BJ (cell line): Measurements from ENCODE around the gene IQCM. TPM values are rescaled to one million over a fixed set of nuclear protein-coding genes. Genes with fewer than 3 reads are reported as not detected.

Experiments used
- CTCF ChIA-PET: fragments of 350-600 bp; formaldehyde crosslinking; extraction: SDS; loops from one replicate; lab custom pipeline; 2021; ENCODE audit warnings: antibody characterized with exemption, inconsistent platforms; lab: Yijun Ruan, JAX
- POLR2A ChIA-PET: fragments of 300-600 bp; sonication (Branson Sonifier 250); formaldehyde crosslinking; extraction: SDS; loops from one replicate; lab custom pipeline; 2021; ENCODE audit warnings: antibody characterized with exemption; lab: Charles Lee
- DNase-seq: peaks from one replicate; pipeline ENCODE4 v3.0.0-alpha.2; 2011; ENCODE audit warnings: low read depth
- H3K27me3 ChIP-seq: 2 replicates; pipeline ENCODE4 v1.6.0; 2011; ENCODE audit warnings: low read length; ENCODE audit not compliant: control insufficient read depth, insufficient read depth
- H3K36me3 ChIP-seq: 2 replicates; pipeline ENCODE4 v1.5.1; 2011; ENCODE audit warnings: low read length; ENCODE audit not compliant: control insufficient read depth, insufficient read depth
- H3K4me3 ChIP-seq: 2 replicates; pipeline ENCODE4 v1.5.1; 2011; ENCODE audit warnings: low read depth, mild to moderate bottlenecking, control low read depth, low read length
- CTCF ChIP-seq: IDR thresholded peaks from 2 replicates; pipeline ENCODE4 v1.5.1; 2011; ENCODE audit warnings: low read depth, mild to moderate bottlenecking, control low read depth, inconsistent platforms, low read length, moderate library complexity; ENCODE audit not compliant: insufficient read depth
- polyA plus RNA-seq: library from polyadenylated mRNA; depleted of rRNA; stranded (reverse); fragments of >200 nt; gene quantifications from 2 replicates; pipeline ENCODE4 v1.2.3, GENCODE V29; 2011

The IQCM gene
- polyA plus RNA-seq, 1 experiment, result not detected

DNA sequence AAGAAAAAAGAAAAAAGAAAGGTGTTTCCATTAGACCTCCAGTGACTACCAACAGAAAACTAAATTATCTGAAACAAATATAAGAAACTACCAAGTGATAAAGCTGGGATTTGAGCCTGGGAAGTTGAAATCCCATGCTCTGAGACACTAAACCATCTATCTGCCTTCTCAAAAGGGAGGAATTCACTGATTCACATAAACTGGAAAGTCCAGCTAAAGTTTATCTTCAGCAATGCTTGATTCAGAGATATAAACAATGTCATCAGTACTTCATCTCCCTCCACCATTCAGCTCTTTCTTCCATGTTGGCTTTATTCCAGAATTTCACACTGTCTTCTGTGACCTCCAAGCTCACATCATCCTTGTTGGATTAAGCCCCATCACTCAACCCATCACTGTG lies 96.3 kb downstream of the IQCM start:
- ChIA-PET CTCF (interaction anchor here (1.0 kb wide), 1 partner anchor 9 kb away, joined by 3 read pairs; no protein-coding TSS in a partner anchor), POLR2A (no interaction called here)
- no peak for DNase-seq
- Histone ChIP-seq H3K4me3 (no peak overlapping the region), H3K36me3 (no peaks in the 10 kb centered on the region), H3K27me3 (no peaks in the 10 kb centered on the region)
- no peak for TF ChIP-seq CTCF

DNA sequence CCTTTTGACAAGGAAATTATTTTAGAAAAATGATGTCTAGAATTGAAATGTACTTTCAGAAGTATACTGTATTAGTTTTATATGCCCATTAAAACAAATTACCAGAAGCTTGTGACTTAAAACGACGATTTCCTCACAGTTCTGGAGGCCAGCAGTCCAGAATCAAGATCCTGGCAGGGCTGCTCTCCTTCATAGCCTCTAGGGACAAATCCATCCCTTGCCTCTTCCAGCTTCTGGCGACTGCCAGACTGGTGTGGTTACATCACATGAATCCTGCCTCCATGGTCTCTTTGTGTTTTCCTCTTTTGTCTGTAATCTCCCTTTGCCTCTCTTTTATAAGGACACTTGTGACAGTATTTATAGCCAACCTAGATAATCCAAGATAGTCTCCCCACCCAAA lies 97.1 kb downstream of the IQCM start:
- POLR2A ChIA-PET, result no interaction called here
- H3K36me3 ChIP-seq, result no peaks in the 10 kb centered on the region
- TF ChIP-seq CTCF, result no peak
- CTCF ChIA-PET, result no interaction called here
- no peak for DNase-seq
- no peaks in the 10 kb centered on the region for H3K27me3 ChIP-seq
- no peak overlapping the region for H3K4me3 ChIP-seq

DNA sequence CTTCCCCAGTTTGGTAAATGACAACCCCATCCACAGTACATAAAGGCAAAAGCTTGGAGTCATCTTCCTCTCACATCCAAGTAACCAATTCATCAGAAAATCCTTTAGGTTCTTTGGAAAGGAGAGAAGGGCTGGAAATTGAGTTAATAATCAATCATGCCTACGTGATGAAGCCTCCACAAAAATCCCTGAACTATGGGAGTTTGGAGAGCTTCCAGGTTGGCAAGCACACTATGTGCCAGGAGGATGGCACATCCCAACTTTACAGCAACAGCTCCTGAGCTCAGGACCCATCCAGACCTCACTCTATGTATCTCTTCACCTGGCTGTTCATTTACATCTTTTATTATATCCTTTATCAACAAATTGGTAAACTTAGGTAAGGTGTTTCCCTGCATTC lies 98.9 kb downstream of the IQCM start:
- ChIA-PET POLR2A (no interaction called here), CTCF (interaction anchor here (0.5 kb wide), 1 partner anchor 67 kb away, joined by 3 read pairs; no protein-coding TSS in a partner anchor)
- Histone ChIP-seq H3K4me3 (no peak overlapping the region), H3K27me3 (no peaks in the 10 kb centered on the region), H3K36me3 (no peaks in the 10 kb centered on the region)
- DNase-seq, result no peak
- TF ChIP-seq CTCF, result no peak

DNA sequence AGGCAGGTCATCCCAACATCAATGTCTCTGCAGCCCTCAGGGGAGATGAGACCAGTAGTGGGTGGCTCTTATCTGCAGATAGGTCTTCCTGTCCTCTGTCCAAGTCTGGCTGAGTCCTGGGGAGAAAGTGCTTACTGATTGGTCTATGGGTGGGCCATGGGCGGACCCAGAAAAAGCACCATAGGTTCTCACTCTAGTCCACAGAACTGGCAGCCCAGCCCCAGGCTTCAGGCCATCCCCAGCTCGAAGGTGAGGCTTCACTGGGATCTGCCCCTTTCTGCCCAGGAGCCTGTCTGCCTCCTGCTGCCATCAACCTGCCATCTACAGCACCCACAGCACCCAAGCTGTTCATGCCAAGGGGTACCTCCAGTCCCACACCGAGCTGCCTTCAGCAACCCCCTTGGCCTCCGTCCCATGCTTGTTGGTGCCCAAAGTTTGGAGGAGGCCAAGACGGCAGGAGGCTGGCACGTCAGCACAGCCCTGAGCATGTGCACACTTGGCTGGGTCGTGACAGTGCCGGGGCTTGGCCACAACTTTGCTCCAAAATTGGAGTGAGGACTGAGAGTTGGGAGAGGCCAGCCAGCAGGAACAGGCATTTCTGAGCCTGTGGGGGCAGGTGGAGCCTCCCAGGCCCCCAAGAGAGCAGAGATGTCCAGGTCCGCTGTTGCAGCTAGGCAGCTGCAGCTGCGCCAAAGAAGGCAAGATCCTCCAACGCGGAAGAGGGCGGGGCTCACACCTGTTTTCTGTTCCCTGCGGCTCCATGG lies 99.6 kb downstream of the IQCM start:
- Histone ChIP-seq H3K27me3 (no peaks in the 10 kb centered on the region), H3K36me3 (no peaks in the 10 kb centered on the region), H3K4me3 (no peak overlapping the region)
- ChIA-PET POLR2A (no interaction called here), CTCF (no interaction called here)
- no peak for DNase-seq
- TF ChIP-seq CTCF, result no peak

DNA sequence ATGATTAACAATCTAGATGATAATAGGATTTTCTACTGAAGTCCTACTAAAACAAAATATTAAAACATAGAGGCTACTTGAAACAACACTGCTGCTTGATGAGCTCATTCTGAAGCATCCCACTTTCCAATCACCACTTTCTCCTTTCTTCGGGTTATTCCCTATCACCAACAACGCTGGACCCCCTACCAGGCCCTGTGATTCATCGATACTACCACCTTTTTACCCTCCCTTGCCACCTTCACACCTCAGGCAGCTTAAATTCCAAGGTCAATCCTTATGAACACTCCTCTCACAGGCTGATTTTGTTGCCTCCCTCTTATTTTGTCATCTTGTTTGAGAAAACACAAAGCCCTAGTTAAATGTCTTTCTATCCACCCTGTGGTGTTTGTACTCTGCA lies 102.6 kb downstream of the IQCM start:
- Histone ChIP-seq H3K4me3 (no peak overlapping the region), H3K27me3 (no peaks in the 10 kb centered on the region), H3K36me3 (no peaks in the 10 kb centered on the region)
- DNase-seq, result no peak
- ChIA-PET POLR2A (no interaction called here), CTCF (no interaction called here)
- TF ChIP-seq CTCF, result no peak
